ENCODE results near the gene CDK10.

- TF ChIP-seq EZH2 (optimal IDR thresholded peaks at IDR 0.05; ENCODE audit: low read depth, low read length), result no peak
- no peak for TF ChIP-seq CTCF (IDR thresholded peaks at IDR 0.05; ENCODE audit: low read length)
These were observed 51.0 kb downstream of the CDK10 start for GRCh38 chr16:89737341-89738071.
